Activated naive CD4-positive, alpha-beta T cell treated with anti-CD3 and anti-CD28 coated beads, Interleukin-2, amount 10 ng/mL, durations not matched to agents 7 days and 5 days (primary cell): Measurements from ENCODE around the gene RBPJ.
"Not testable (repeated sequence)": the region's sequence is repeated elsewhere in the genome, so short reads cannot be mapped to it uniquely, and the experiment has no call there.

ENCODE experiments used
- CTCF ChIA-PET: fragments of 350-600 bp; sonication (Branson Sonifier 250); formaldehyde crosslinking; loops from one replicate; lab custom pipeline; 2021; ENCODE audit warnings: antibody characterized with exemption; lab: Charles Lee
- DNase-seq: peaks from one replicate; pipeline ENCODE4 v3.0.0-alpha.2; 2020
- H3K27ac Mint-ChIP-seq: one replicate; pipeline ENCODE4 v1.8.0; 2021; ENCODE audit warnings: mild to moderate bottlenecking, moderate library complexity, mixed read lengths
- H3K27me3 Mint-ChIP-seq: one replicate; pipeline ENCODE4 v1.8.0; 2021; ENCODE audit warnings: mild to moderate bottlenecking, mixed read lengths
- H3K36me3 Mint-ChIP-seq: one replicate; pipeline ENCODE4 v1.8.0; 2021; ENCODE audit warnings: mixed read lengths
- H3K4me1 Mint-ChIP-seq: one replicate; pipeline ENCODE4 v1.8.0; 2021; ENCODE audit warnings: mixed read lengths
- H3K4me3 Mint-ChIP-seq: one replicate; pipeline ENCODE4 v1.8.0; 2021; ENCODE audit warnings: mild to moderate bottlenecking, moderate library complexity, mixed read lengths
- H3K9me3 Mint-ChIP-seq: one replicate; pipeline ENCODE4 v1.8.0; 2021; ENCODE audit warnings: mixed read lengths

The RBPJ gene

DNA sequence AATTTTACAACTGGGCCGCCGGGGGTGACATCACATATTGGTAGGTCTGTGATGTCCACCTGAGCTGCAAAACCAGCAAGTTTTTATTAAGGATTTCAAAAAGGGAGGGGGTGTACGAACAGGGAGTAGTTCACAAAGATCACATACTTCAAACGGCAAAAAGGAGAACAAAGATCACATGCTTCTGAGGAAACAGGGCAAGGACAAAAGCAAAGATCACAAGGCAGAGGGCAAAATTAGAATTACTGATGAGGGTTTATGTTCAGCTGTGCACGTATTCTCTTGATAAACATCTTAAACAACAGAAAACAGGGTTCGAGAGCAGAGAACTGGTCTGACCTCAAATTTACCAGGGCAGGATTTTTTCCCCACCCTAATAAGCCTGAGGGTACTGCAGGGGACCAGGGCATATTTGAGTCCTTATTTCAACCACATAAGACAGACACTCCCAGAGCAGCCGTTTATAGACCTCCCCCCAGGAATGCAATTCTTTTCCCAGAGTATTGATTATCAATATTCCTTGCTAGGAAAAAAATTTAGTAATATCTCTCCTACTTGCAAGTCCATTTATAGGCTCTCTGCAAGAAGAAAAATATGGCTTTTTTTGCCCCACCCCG, 5.4 kb upstream of the RBPJ start:
- H3K27me3 Mint-ChIP-seq, H3K27ac Mint-ChIP-seq, CTCF ChIA-PET, DNase-seq, H3K4me3 Mint-ChIP-seq: not testable (repeated sequence)
- Mint-ChIP-seq H3K9me3 (peaks cover 28% of the 10 kb centered on the region), H3K36me3 (peaks cover 14% of the 10 kb centered on the region), H3K4me1 (peaks cover 26% of the 10 kb centered on the region)

DNA sequence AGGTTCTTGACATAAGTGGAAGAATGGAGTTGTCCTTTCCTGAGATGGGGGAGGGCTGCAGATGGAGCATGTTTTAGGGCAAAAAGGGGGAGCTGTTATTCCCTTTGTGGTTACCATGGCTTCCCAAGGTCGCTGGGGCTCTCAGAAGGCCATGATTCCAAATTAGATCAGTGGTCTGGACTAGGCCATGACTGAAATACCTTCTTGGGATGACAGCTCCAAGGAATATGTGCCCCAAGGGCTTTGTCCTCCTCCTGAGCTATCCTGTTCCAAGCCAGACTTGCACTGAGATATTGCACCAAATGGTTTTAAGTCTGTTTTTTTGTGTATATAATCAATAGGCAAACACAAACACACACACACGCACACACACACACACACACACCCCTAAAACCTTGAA, 3.0 kb upstream of the RBPJ start:
- peak overlapping the region; percentile 88 for H3K27ac Mint-ChIP-seq
- H3K9me3 Mint-ChIP-seq, result peaks cover 24% of the 10 kb centered on the region
- DNase-seq, result no peak
- CTCF ChIA-PET, result interaction anchor here (0.6 to 1.0 kb wide), 2 partner anchors 8 to 126 kb away, joined by 3 read pairs; no protein-coding TSS in a partner anchor
- peaks cover 17% of the 10 kb centered on the region for H3K36me3 Mint-ChIP-seq
- peak overlapping the region; percentile 100 for H3K4me3 Mint-ChIP-seq
- peaks cover 4% of the 10 kb centered on the region for H3K27me3 Mint-ChIP-seq
- H3K4me1 Mint-ChIP-seq, result peaks cover 21% of the 10 kb centered on the region

DNA sequence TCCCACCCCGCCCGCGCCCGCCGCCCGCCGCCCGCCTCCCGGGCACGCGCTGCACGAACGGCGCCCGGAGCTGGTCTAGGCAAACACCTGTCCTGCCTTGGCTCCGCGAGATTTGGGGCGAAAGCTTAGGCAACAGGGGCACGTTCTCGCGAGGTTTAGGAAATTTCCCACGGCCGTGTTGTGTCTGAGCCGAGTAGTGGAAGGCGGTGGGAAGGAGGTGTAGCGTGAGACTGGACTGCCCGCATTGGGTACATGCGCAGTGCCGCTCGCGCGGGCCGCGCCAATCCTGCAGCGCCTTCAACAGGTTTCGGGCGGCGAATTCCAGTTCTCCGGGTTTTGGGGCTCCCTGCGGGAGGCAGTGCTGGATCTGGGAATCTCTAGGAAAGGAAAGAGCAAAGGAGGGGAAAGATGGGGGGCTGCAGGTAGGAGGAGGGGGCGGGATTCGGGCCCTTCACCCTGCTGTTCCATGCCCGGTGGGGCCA, 1.3 kb upstream of the RBPJ start:
- peak; percentile 100 for DNase-seq
- H3K36me3 Mint-ChIP-seq, result peaks cover 17% of the 10 kb centered on the region
- H3K9me3 Mint-ChIP-seq, result peaks cover 21% of the 10 kb centered on the region

DNA sequence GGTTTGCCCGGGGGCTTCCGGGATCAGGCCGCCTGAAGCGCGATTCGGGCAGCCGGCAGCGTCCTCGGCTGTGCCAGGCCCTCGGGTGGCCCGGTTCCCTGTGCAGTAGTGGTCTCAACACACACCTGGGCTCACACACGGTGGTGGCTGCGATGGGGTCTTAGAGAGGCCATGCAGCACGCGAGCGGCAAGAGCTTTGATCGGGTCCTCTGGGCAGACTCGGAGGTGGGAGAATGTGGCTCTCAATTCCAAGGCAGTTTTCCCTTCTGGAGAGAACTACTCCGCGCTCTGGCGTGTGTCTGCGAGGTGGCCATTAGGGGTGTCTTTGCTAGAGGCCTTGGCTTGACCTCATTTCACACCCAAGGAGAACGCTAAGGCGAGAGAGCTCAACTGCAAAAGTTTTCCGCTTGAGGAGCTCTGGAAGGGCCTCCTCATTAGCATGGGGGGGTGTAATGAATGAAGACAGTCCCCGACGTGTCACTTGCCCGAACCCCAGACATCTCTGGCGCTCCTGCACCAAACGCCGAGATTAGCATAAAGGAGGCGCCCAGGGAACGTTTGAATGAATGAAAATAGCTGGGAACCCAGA, 771 bp upstream of the RBPJ start:
- Mint-ChIP-seq H3K4me1 (peaks cover 37% of the 10 kb centered on the region), H3K36me3 (peaks cover 17% of the 10 kb centered on the region), H3K4me3 (peak overlapping the region; percentile 100), H3K27me3 (peaks cover 4% of the 10 kb centered on the region), H3K9me3 (peaks cover 18% of the 10 kb centered on the region), H3K27ac (peak overlapping the region; percentile 100)
- DNase-seq, result peak; percentile 54
- CTCF ChIA-PET, result interaction anchor here (0.7 to 2.0 kb wide), 13 partner anchors 8 to 290 kb away, joined by 3 to 12 read pairs (median 4); no protein-coding TSS in a partner anchor

More for the DNA sequence above, 1.3 kb upstream of the RBPJ start:
- CTCF ChIA-PET, result interaction anchor here (0.6 to 2.0 kb wide), 11 partner anchors 8 to 258 kb away, joined by 3 to 12 read pairs (median 4); no protein-coding TSS in a partner anchor
- Mint-ChIP-seq H3K4me3 (peak overlapping the region; percentile 100), H3K27ac (peak overlapping the region; percentile 100), H3K27me3 (peaks cover 4% of the 10 kb centered on the region), H3K4me1 (peaks cover 35% of the 10 kb centered on the region)

DNA sequence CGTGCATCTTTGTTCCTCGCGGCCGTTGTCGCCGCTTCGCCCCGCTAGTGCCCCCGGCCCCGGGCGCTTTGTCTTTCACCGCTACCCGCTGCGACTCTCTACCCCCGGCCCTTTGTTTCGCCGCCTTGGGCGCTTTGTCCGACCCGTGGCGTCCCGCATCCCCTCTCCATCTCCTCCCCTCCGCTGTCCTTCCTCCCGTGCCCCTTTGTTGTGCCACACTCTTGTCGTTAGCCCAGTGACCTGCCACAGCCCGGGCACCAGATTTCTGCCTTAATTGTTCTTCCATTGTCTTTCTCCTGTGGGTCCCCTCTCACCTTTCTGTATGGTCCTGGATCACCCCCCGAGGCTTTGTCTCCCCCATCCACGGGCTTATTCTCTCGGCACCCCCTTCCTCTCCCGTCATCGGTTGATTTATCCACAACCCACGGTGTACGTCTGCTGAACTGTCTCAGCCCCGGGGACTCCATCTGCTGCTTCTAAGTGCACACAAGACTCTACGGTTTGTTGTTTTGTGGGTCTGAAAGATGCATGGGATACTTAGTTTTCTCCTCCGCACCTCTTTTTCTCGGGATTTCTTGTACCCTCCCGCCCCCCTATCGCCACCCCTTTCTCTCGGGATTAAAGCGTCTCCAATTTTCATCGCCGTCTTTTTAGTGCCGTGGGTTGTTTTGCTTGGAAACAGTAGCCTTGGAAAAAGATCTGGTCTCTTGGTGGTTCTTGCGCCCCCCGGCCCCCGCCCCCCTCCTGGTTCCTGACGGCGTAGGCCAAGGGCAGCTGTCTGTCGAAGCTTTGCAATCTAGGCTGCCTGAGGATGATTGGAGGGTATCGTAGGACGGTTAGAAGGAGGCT, 783 bp downstream of the RBPJ start:
- H3K27ac Mint-ChIP-seq, result peak overlapping the region; percentile 95
- CTCF ChIA-PET, result interaction anchor here (9.2 kb wide), 1 partner anchor 261 kb away, joined by 97 read pairs; no protein-coding TSS in a partner anchor
- peaks cover 10% of the 10 kb centered on the region for H3K36me3 Mint-ChIP-seq
- H3K4me1 Mint-ChIP-seq, result peaks cover 43% of the 10 kb centered on the region
- H3K27me3 Mint-ChIP-seq, result peaks cover 4% of the 10 kb centered on the region
- peaks cover 8% of the 10 kb centered on the region for H3K9me3 Mint-ChIP-seq
- peak; percentile 52 for DNase-seq
- H3K4me3 Mint-ChIP-seq, result peak overlapping the region; percentile 96

DNA sequence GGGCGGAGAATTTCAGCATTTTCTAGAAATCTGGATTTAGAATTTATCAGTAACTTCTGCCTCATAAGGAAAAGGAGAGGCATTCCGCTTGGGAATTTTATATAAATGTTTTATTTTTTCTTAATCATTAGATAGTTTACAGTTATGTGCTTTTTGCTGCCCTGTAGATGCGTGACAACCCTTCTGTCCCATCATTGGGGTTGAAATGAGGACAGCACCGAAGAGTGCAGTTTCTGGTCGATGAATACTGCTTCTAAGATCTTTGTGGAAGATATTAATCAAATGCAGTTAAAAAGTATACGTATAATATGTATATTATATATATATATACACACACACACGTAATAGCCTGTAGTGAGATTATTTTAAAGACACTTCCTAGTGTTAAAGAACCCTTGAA, 1.5 kb downstream of the RBPJ start:
- no peak for DNase-seq
- Mint-ChIP-seq H3K9me3 (peaks cover 4% of the 10 kb centered on the region), H3K4me3 (peak overlapping the region; percentile 96), H3K4me1 (peaks cover 41% of the 10 kb centered on the region), H3K36me3 (peaks cover 9% of the 10 kb centered on the region), H3K27me3 (peaks cover 4% of the 10 kb centered on the region), H3K27ac (no peak overlapping the region)
- CTCF ChIA-PET, result interaction anchor here (0.9 to 9.2 kb wide), 2 partner anchors 262 to 293 kb away, joined by 3 to 97 read pairs; no protein-coding TSS in a partner anchor

DNA sequence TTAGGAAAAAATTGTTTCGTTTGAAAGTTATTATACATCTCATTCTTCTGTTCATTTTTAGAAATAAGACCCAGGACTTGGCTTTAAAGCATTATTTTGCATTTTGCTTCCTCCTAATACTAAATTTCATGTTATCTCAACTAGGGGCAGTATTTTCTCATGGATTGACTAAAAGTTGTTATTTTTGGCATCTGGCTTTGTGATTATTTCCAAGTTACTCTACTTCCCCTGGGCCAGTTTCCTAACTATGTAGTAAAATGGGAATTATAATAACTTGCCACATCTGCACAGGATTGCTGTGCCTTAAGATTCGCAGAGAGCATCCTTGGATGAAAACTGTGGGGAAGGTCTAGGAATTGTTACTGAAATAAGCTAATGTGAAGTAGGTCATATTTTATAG, 3.0 kb downstream of the RBPJ start:
- no peaks in the 10 kb centered on the region for H3K9me3 Mint-ChIP-seq
- no peak overlapping the region for H3K4me3 Mint-ChIP-seq
- H3K27ac Mint-ChIP-seq, result no peak overlapping the region
- peaks cover 32% of the 10 kb centered on the region for H3K4me1 Mint-ChIP-seq
- peaks cover 7% of the 10 kb centered on the region for H3K36me3 Mint-ChIP-seq
- H3K27me3 Mint-ChIP-seq, result peaks cover 4% of the 10 kb centered on the region
- no peak for DNase-seq
- CTCF ChIA-PET, result interaction anchor here (0.9 to 9.2 kb wide), 6 partner anchors 81 to 335 kb away, joined by 3 to 97 read pairs (median 20); no protein-coding TSS in a partner anchor

DNA sequence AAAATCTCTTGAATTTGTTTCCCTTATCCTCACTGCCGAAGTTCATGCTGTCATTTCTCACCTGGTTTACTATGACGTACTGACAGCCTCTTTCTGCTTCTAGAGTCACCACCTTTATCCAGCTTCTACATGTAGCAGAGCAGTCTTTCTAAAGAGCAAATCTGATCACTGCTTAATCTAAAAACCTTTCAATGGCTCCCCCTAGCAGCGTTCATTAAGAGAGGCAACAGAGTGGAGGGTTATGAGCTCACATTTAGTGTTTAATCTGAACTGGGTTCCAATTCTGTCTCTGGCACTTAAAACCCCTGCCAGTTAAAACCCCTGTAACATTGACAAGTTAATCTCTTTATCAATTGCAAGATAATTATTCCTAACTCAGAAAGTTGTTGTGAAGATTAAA, 4.4 kb downstream of the RBPJ start:
- H3K4me1 Mint-ChIP-seq, result peaks cover 33% of the 10 kb centered on the region
- CTCF ChIA-PET, result interaction anchor here (0.6 to 10.2 kb wide), 20 partner anchors 9 to 484 kb away, joined by 3 to 174 read pairs (median 4); no protein-coding TSS in a partner anchor
- H3K27me3 Mint-ChIP-seq, result no peaks in the 10 kb centered on the region
- no peak overlapping the region for H3K27ac Mint-ChIP-seq
- H3K9me3 Mint-ChIP-seq, result no peaks in the 10 kb centered on the region
- H3K36me3 Mint-ChIP-seq, result peaks cover 5% of the 10 kb centered on the region
- H3K4me3 Mint-ChIP-seq, result no peak overlapping the region
- DNase-seq, result peak; percentile 29

DNA sequence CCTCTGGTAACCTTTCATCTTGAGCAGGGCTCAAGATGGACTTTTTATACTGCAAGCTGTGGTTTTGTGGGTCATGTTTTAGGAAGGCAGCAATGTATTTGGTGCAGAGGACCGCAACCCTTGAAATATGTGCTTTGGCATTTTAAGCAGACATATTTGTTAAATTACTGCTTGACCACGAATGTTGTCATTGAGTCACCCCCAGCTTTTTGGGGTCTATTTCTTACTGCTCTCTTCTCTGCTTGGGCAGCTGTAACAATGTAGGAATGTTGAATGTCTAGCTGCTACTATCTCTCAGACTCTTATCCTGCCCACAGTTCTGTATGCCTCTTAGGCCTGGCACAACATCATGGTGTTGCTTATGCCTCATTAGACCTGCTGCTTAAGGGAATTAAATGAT, 6.0 kb downstream of the RBPJ start:
- H3K4me1 Mint-ChIP-seq, result peaks cover 39% of the 10 kb centered on the region
- CTCF ChIA-PET, result interaction anchor here (0.8 to 10.2 kb wide), 8 partner anchors 44 to 338 kb away, joined by 3 to 174 read pairs (median 4); no protein-coding TSS in a partner anchor
- H3K9me3 Mint-ChIP-seq, result no peaks in the 10 kb centered on the region
- no peaks in the 10 kb centered on the region for H3K27me3 Mint-ChIP-seq
- no peak overlapping the region for H3K4me3 Mint-ChIP-seq
- DNase-seq, result no peak
- H3K27ac Mint-ChIP-seq, result no peak overlapping the region
- peaks cover 3% of the 10 kb centered on the region for H3K36me3 Mint-ChIP-seq

DNA sequence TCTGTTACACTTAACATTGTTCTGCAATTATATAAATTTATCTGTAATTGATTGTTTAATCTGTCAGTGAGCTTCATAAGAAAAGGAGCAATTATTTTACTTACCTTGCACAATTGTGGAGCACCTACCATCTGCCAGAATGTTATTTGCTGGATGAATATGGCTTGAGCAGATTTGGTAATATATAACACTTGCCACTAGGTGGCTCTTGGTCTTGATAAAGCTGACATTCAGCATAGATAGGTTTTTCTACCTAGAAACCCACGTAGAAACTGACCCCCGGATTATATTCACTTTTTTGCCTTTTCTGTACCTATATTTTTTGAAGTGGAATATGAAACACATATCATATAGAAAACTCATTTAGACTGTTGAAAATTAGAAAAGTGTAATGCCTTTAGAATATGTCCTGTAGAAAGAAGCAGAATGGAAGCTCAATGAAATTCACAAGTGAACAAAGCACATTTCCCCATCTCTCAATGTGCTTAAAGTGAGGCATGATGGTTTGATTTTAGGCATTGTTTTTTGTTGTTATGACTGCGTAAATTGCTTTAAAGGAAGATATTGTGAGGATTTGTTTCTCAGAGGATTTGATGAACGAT, 9.5 kb downstream of the RBPJ start:
- H3K27ac Mint-ChIP-seq, result no peak overlapping the region
- DNase-seq, result no peak
- CTCF ChIA-PET, result interaction anchor here (0.7 to 10.2 kb wide), 28 partner anchors 11 to 390 kb away, joined by 3 to 174 read pairs (median 6); no protein-coding TSS in a partner anchor
- H3K36me3 Mint-ChIP-seq, result no peaks in the 10 kb centered on the region
- H3K9me3 Mint-ChIP-seq, result no peaks in the 10 kb centered on the region
- H3K4me3 Mint-ChIP-seq, result no peak overlapping the region
- no peaks in the 10 kb centered on the region for H3K27me3 Mint-ChIP-seq
- peaks cover 19% of the 10 kb centered on the region for H3K4me1 Mint-ChIP-seq

DNA sequence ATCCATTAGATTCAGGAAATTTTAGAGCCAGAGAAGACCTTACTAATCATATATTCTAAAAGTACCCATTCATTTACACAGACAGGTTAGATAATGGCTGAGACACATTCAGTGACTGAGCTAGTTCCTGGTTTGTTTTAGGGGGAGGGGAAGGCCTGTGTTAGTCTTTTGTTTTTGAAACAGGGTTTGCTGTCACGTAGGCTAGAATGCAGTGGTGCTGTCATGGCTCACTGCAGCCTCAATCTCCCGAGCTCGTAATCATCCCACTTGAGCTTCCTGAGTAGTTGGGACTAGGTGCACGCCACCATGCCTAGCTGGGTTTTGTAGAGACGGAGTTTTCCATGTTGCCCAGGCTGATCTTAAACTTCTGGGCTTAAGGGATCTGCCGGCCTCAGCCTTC, 10.1 kb downstream of the RBPJ start:
- Mint-ChIP-seq H3K4me1 (peaks cover 16% of the 10 kb centered on the region), H3K36me3 (no peaks in the 10 kb centered on the region), H3K27ac (no peak overlapping the region), H3K9me3 (no peaks in the 10 kb centered on the region), H3K4me3 (no peak overlapping the region), H3K27me3 (no peaks in the 10 kb centered on the region)
- DNase-seq, result no peak
- CTCF ChIA-PET, result interaction anchor here (0.7 to 10.2 kb wide), 24 partner anchors 10 to 389 kb away, joined by 3 to 174 read pairs (median 8); no protein-coding TSS in a partner anchor

DNA sequence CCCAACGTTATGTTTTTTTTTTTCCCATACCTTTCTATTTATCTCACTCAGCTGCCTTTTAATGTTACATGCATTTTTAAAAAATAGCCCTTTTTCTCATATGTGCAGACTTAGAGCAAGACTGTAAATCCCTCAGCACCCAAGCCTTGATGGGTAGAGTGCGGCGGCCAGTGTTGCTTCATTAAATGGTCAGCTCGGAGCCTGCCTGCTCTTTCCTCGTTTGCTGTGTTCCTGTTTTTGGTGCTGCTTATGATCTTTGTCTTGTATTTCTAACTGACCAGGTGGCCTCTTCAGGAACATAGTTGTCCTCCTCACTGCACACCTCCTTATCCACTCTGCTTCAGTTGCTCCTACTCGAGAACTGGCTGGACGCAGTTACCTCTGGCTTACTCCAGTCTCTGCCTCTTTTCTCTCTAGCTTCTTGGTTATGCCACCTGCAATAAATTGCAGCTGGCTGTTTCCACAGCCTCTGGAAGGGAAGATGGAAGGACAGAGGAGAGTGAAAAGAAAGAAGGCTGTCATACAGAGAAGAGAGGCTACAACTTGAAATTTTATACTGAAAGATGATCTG, 10.7 kb downstream of the RBPJ start:
- CTCF ChIA-PET, result interaction anchor here (1.2 to 10.2 kb wide), 18 partner anchors 10 to 342 kb away, joined by 3 to 174 read pairs (median 8); no protein-coding TSS in a partner anchor
- H3K4me1 Mint-ChIP-seq, result peaks cover 18% of the 10 kb centered on the region
- no peaks in the 10 kb centered on the region for H3K27me3 Mint-ChIP-seq
- no peak overlapping the region for H3K4me3 Mint-ChIP-seq
- H3K36me3 Mint-ChIP-seq, result no peaks in the 10 kb centered on the region
- no peaks in the 10 kb centered on the region for H3K9me3 Mint-ChIP-seq
- no peak overlapping the region for H3K27ac Mint-ChIP-seq
- no peak for DNase-seq

DNA sequence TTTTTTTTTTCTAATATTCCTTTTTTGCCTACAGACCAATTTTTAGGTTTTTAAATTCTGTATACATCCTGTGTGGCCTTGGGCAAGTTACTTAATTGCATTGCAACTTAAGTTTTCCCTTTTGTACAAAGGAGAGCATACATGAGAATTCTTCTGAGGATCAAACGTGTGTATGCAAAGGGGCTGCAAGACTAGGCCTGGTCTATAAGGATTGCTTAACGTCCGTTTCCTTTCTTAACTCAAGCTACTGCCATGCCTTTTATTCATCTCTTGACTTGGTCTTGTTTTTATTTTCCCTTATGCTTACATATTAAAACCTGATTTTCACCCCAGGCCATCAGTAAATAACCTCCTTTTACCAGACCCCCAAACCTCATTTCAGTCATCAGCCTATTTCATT, 13.6 kb downstream of the RBPJ start:
- DNase-seq, result no peak
- Mint-ChIP-seq H3K27me3 (no peaks in the 10 kb centered on the region), H3K9me3 (no peaks in the 10 kb centered on the region), H3K36me3 (no peaks in the 10 kb centered on the region), H3K27ac (no peak overlapping the region), H3K4me1 (peaks cover 22% of the 10 kb centered on the region), H3K4me3 (no peak overlapping the region)
- CTCF ChIA-PET, result interaction anchor here (2.1 to 10.2 kb wide), 2 partner anchors 9 to 76 kb away, joined by 7 to 174 read pairs; no protein-coding TSS in a partner anchor
